HG02852 (cell line): ENCODE measurements around the gene PARD3B.

ENCODE experiments used
- ATAC-seq: cut with Tn5 transposase; IDR thresholded peaks from one replicate; pipeline ENCODE4 v1.9.1; 2021; ENCODE audit warnings: mild to moderate bottlenecking, moderate library complexity; ENCODE audit not compliant: unreplicated experiment

Gene PARD3B

DNA sequence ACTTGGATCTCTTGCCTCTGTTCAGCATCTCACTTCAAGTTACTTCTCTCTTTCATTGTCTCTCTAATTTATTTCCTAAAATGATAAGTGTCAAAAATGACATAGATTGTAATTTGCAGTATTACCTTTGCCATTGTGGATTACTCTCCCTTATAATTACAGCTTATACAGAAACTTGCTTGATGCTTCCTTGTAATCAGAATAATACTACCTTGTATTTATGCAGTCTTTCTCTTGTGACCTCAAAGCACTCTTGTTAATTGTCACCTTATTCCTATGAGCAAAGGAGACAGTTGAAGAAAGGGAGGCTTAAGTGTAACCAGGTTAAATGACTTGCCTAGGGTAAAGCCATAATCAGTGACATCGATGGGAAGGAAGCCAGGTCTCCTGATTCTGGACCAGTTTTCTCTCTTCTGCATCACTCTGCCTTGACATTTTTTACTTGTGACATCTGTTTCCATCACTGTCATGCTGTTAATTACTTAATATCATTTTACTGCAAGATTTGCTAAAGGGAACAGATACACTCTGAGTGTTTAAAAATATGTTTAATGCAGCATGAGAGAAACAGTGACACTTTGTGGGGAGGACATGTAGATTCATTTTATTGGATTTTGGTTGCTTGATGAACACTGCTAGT lies 388.6 kb downstream of the PARD3B start:
- no peak for ATAC-seq

DNA sequence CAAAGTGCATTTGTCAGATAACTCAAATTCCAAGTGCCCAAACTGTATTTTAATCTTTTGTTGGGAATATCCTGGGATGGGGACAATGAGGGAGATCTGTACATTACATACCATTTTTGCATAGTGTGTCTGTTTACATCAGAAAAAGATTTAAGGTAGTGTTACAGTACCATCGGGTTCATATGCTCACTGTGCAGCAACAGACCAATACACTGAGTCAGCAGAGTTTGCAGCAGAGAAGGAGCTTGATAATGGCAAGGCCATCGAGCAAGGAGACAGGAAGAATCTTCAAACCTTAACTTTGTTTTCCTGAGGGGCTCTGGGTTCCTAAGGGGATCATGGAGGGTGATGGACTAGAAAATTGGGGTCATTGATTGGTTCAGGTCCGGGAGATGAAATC lies 399.7 kb downstream of the PARD3B start:
- ATAC-seq = no peak

DNA sequence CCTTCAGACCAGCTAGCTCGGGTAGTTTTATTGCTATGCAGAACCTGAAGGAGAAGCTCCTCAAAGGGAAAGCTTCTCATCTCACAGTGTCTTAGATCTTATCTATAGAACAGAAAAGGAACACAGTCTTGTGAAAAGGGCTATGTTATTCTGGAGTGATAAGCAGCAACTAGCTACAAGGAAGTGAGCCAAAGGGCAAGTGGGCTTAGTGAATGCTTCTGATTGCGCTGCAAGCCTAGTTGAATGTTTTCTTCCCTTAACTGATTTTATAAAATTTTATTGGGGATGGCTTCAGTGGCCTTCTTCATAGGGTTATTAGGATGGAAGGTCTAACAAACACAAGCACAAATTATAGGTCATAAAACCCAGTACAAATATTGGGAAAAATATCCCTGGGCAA lies 400.1 kb downstream of the PARD3B start:
- no peak for ATAC-seq

DNA sequence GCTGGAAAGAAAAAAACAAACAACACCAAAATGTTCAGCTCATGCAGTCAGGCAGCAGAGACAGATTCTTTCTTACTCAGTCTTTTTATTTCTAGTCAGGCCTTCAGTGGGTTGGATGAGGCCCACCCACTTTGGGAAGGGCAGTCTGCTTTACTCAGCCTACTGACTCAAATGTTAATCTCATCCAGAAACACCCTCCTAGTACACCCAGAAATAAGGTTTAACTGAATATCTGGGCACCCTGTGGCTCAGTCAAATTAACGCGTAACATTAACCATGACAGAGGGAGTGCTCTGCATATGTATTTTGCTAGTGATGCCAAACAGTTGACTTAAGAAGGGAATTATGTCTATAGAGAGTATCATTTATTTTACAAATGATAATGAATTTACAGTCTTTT lies 401.6 kb downstream of the PARD3B start:
- no peak for ATAC-seq

DNA sequence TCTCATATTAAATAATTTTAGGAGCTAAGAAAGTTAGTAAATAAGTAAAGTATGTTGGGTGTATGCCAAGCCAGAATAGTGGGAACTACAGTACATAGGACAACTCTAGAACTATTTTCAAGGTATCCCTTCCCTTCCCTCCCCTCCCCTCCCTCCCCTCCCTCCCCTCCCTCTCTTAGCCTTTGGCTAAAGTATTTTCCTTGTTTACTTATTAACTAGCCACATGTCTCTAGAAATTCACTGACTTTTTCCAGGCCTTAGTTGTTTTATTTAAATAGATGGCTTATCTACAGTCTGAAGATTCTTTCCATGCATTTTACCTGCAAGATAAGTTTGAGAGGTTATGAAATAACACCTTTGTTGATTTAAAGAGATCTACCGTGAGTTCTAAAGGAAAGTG lies 402.1 kb downstream of the PARD3B start:
- ATAC-seq = no peak

DNA sequence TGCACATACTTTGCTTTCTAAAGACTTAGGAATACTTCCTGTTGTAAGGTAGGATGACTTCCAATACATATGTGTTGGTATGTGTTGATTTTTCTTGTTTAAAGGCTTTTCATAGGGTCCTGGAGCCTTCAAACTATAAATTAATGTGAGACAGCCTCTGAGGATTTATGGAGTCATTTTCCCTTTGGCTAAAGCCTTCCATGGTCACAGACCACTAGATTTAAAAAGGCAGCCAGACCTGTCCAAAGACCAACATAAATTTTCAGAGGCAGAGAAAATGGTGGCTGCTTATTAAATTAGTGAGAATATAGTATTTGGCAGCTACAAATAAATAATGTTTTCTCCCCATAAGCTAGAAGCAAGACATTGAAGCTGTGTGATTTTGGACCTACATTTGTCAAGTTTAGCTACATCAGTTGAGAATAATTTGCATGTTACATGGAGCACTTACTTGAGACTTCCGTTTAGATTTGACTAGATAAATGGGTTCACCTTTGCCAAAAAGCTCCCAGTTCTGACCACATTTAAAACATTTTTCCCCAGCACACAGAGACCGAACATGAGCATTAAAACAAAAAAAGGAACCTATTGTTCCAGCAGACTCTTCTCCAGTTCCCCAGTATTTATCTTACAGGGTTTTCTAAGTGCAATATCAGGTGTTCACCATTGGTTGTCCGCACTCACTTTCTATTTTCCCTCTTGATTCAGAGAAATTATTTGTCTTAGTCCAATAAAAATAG lies 402.9 kb downstream of the PARD3B start:
- no peak for ATAC-seq

DNA sequence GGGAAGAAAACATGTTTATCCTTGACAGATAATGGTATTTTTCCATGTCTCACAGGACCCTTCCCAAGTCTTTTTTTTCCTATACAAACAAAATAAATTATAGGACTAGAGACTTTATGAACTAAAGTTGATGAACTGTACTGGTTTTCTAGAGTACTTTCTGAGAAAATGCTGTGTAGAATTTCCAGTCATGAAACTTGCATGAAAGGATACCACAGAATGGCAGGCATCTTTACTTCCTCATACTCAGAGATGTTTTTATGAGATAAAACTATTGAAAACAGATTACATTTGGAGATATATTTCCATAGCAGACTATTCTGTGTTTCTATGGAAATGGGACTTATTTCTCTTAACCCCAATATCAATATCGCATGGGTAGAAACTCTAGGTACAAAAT lies 403.5 kb downstream of the PARD3B start:
- no peak for ATAC-seq

DNA sequence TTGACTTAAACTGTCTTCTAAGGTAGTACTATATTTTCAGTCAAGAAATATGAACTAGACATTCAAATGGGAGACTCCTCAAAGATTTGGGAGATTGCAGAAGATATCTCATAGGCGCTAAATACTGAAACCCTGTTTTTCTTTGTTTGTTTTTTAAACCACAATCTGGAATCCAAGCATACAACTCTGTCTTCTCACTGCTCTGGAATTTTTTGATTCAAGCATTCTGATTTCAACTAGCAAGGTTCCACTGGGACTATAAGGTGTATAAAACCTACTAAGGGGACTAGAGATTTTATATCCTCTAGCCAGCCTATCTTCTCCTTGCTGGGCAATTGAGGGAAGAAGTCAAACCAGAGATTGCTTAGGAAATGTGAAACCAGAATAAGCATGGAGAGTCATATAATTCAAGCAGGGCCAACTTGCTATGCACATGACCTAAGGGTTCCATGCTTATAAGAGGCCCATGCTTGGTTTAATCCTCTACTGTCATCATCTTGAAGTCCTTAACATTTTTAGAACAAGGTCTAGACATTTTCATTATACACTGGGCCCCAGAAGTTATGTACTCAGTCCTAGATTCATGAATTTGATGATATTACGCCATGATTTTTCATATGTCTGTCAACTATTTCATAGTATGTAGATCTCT lies 405.5 kb downstream of the PARD3B start:
- no peak for ATAC-seq

DNA sequence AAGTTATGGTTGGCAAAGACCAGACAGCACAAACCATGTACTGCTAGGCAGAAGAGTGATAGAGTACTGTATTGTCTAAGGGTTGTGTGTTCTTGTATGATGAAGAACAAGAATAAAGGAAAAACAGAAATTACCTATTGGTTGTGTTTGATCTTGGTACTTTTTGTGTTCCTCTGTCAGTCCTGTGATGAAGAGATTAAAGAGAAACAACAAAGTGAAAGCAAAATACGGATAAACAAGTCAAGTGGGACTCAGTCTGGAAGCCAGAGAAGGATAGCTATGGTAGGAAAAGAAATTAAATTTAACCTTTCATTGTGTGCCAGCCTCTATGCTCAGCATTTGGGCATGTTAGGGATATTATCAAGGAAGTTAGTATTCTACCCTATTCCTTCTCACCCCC lies 413.1 kb downstream of the PARD3B start:
- ATAC-seq = no peak

DNA sequence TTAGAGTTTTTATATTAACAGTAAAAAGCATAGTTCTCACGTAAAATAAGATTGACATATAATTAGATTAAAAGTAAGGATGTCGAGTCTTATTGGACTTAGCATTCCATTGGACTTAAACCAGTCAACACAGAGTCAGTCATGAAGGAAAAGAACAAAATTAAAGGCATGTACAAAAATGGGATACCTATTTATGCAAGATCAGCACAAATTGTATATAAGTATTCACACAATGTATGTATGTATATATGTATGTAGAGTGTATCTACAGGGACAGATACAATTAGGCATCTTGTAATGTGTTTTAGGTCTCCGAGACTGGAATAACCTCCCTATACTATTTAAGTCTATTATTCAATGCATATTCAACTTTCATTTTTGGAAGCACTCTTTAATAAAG lies 419.1 kb downstream of the PARD3B start:
- ATAC-seq = no peak

DNA sequence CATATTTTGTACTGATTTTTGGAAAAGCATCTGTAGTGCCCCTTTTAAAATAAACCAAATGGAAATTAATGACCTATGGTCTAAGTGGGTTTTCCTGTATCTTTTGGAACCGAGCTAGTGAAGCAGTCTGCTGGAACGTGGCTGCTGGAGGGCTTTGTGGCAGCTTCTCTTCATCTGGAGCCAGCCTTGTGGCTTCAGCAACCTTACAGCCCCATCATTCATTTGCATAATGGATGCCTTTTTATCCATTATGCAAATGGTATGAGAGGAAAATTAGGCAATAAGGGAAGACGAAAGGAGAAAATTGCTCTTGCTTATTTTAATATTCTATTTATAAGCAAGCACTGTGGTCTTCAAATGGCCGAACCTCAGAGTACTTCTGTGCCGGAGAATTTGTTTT lies 421.0 kb downstream of the PARD3B start:
- no peak for ATAC-seq

DNA sequence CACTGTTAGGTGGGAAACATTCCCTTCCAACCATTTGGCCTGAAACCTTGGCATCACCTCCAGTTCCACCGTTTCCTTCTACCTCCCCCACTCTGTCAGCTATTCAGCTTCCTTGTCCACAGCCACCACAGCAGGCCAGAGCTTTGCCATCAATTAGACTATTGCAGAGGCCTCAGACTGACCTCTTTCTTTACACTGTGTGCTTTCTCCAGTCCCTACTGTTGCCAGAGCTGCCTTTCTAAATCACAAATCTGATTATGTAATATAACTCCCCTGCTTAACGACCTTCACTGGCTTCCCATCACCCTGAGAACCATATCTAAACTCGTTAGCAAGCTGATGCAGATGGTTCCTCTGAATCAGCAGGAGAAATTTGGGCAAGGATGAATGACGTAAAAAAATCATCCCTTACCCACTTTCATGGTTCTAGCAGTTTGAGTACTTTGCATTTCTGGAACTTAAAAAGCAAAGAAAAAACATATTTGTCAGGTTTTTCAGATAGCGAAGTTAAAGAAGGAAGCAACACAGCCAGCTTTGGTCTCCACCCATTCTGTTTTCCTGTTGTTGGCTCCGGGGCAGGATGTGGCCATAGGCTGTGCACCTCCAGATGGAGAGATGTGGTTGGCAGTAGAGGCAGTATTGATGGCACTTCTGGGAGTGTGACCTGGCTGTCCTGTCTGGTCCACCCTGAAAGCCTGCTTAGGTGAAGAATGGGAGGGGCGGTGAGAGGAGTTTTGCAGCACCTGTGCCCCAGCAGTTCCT lies 422.1 kb downstream of the PARD3B start:
- no peak for ATAC-seq

DNA sequence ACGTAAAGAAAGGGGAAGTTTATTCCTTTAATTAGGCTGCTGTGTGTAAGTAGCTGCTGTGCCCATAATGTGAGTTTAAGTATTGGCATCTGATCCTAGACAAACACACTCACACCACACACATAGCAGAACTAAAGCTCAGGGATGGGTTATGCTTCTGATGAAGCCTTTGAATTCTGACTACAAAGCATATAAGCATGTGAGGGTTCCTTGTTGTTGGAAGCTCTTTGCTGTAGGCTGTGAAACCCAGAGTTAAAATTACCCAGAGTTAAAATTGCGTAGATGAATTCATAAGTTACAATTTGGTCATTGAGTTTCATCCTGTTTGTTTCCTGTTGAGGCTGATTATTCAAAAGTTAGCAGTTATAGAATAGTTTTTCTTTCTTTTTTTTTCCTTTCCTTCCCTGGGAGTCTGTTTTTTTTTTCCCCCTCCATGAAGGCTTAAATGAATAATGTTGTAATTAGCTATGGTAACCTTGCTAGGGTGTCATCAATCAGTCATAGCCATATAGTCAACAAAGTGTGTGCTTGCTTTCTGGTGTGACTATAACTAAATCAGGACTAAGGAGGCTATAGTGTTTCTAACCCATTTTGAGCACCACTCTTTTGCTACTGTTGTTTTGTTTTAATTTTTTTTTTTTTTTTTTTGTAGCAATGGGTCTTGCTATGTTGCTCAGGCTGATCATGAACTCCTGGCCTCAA lies 426.1 kb downstream of the PARD3B start:
- no peak for ATAC-seq

DNA sequence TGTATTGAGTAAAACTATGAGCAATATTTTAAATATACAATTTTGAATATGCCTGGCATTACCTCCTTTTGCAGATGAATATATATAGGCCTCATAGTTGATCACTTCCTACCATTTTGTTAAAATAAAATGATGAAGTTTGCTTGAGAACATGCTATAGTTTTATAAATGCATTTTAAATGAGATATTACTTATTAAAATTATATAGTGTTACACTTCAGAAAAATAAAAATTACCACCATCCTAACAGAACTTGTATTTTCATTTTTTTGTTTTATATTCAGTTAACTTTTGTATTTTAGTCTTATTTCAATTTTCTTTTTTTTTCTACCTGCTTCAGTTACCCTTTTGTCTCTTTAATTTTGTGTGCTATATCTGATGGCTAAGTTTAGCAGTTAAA lies 426.9 kb downstream of the PARD3B start:
- no peak for ATAC-seq

DNA sequence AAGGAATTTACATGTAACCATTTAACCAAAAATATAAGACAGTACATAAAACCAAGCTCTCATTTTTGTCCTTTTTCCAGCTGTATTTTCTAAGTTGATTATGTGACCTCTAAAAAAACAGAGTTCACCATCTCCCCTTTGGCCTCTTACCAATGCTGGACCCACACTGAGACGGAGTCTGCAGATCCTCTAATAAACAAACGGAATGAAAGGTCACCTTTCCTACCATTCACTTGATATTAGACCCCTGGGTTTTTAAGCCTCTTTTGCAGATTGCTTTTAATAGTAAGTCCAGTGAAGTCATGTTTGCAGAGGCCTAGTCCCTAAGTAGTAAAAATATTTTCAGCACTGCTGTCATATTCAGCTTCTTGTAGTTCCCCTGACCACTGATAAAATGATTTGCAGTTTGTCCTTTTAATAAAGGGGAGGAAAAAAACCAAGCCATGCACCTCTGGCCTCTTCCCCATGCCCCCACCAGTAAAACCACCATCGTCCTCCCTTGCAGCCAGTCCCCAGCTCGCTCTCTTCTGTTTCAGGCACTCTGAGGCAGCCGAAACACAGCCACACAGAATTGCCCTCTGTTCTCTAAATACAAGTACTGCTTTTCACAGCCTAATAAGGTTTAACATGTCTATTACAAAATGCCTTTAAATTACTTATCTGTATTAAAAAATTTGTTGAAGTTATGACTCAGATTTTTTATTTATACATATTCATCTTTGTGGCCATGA lies 427.5 kb downstream of the PARD3B start:
- ATAC-seq = no peak

DNA sequence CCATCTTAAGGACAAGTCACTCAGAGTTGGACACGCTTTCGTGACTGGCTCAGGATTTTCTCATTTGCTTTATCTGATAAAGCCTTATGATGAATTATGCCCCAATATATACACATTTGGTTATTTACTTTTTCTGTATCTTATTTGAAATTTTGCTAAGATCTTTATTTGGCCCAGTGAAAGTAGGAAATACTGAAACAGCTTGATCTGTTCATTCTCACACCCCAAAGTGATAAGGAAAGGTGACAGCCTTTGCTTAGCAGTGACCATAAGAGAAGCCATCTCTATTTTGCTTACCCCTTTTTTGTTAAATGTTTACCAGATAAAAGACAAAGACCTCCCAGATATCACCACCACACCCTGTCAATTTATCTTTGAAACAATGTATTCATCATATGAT lies 428.3 kb downstream of the PARD3B start:
- ATAC-seq = no peak

DNA sequence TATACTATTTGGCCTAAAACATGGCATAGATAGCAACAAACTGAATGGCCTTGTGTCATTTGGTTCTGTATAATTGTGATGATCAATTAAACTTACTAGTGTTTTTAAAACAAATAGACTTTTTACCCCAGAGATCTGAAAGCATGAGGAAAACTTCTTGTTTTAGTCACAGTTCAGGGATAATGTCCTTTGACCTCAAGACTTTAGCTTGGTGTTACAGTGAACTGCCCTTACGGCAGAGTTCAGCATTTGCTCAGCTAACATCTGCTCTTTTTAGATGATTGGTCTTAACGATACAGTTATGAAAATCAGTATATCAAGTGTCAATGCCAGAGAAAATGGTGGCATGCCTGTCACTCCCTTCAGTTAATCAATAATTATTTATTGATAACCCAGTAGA lies 429.2 kb downstream of the PARD3B start:
- ATAC-seq = no peak

DNA sequence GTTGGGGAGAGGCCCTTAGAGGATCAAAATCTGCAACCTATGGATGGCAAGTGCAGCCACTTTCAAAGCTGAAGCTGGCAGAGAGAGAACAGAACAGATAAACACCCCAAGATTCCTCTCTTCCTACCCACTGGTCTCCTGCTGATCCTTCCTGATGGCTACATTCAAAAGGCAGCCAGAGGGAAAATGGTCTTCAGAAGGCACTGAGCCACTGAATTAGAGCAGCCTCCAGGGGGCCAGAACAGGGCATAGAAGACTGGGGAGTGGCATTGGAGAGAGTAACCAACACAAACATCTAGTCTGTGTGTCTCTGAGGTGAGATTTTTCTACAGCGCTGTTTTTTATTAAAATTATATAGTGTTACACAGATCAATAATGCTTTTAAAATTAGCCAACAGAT lies 432.6 kb downstream of the PARD3B start:
- no peak for ATAC-seq

DNA sequence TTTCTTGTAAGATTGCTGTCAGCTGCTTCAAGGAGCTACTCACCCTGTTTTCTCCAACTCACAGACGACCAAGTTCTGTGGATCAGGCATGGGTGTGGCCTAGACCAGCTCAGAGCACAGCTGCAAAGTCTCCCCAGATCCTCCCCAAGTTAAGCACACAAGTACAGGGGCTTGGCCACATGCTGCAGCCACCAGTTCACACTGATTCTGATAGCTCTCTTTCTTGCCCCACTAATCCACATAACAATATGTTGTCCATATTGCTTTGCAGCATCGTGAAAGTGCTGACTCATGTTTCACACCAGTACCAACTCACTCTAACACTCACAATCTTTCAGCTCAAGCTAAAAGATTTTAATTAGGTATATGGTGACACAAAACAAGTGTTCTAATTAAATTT lies 437.0 kb downstream of the PARD3B start:
- ATAC-seq = no peak

DNA sequence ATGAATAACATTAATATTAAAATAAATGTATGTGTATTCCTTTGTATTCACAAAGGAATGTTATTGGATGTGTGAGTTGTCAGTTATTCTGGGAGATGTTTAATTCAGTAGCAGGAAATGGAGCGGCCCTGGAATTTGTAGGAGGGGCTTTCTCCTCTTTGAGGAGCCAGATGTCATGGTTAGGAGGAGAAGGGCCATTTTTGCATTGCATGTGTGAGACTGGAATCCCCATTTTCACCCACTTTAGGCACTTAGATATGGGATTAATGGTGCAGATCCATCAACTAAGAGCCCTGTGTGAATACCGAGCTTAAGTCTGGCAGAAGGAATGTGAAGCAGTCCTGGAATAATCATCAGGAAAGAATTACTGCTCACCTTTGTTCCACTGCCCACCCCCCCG lies 439.2 kb downstream of the PARD3B start:
- ATAC-seq = no peak
